ENCODE results near the gene BRME1. TPM values are rescaled to one million over a fixed set of nuclear protein-coding genes. Genes with fewer than 3 reads are reported as not detected.

The BRME1 gene
- polyA plus RNA-seq, 1 donor (not counting 4 experiments of a cell fraction or from before 2014, with no cell fraction given) = 0.22 TPM

DNA sequence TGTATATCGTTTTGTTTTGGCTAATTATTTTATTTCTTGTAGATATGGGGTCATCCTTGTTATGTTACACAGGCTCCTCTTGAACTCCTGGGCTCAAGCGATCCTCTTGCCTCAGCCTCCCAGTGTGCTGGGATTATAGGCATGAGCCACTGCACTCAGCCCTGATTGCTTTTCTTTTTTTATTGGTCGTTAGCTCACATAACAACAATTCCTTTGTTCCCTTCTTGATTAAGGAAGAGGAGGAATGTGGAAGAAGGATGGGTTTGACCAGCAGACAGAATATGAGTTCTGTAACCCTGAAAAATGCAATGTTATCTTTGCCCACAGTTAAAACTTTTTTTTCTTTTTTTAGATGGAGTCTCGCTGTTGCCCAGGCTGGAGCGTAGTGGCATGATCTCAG, 11.4 kb downstream of the BRME1 start:
- no peak overlapping the region for H3K4me2 ChIP-seq (ENCODE audit: control insufficient read depth, extremely low read depth, insufficient read depth, low read depth, low read length)
- no peaks in the 10 kb centered on the region for H4K20me1 ChIP-seq (ENCODE audit: control insufficient read depth, extremely low read depth, insufficient read depth, low read length)

GRCh38 chr19:13892870-13893269, 13.0 kb downstream of the BRME1 start:
- no peaks in the 10 kb centered on the region for H4K20me1 ChIP-seq (ENCODE audit: control insufficient read depth, extremely low read depth, insufficient read depth, low read length)
- no peak overlapping the region for H3K4me2 ChIP-seq (ENCODE audit: control insufficient read depth, extremely low read depth, insufficient read depth, low read depth, low read length)
- dilution Hi-C loops (cut with MboI; ENCODE audit: extremely low pct_ligation_motif_present, low sequenced_read_pairs) = no loop called here
- H3K27me3 ChIP-seq (ENCODE audit: control insufficient read depth, extremely low read depth, insufficient read depth, low read length) = no peaks in the 10 kb centered on the region
- TF ChIP-seq, protein P1, sequence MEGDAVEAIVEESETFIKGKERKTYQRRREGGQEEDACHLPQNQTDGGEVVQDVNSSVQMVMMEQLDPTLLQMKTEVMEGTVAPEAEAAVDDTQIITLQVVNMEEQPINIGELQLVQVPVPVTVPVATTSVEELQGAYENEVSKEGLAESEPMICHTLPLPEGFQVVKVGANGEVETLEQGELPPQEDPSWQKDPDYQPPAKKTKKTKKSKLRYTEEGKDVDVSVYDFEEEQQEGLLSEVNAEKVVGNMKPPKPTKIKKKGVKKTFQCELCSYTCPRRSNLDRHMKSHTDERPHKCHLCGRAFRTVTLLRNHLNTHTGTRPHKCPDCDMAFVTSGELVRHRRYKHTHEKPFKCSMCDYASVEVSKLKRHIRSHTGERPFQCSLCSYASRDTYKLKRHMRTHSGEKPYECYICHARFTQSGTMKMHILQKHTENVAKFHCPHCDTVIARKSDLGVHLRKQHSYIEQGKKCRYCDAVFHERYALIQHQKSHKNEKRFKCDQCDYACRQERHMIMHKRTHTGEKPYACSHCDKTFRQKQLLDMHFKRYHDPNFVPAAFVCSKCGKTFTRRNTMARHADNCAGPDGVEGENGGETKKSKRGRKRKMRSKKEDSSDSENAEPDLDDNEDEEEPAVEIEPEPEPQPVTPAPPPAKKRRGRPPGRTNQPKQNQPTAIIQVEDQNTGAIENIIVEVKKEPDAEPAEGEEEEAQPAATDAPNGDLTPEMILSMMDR (optimal IDR thresholded peaks at IDR 0.05 in 1 of 3, IDR thresholded peaks at IDR 0.05 in 1 of 3, conservative IDR thresholded peaks at IDR 0.05 in 1 of 3; ENCODE audit: extremely low read depth in 1 of 3, insufficient read depth in 2 of 3, low read length in 3 of 3) = no peak
- TF ChIP-seq EZH2 (IDR thresholded peaks at IDR 0.05; ENCODE audit: low read length) = no peak
- no peaks in the 10 kb centered on the region for H3K79me2 ChIP-seq (ENCODE audit: control insufficient read depth, insufficient read depth, low read length)
- H3K9me3 ChIP-seq (ENCODE audit: control insufficient read depth, low read depth, low read length) = no peaks in the 10 kb centered on the region
- DNase-seq (ENCODE audit: low read depth, low spot score) = no peak
- H3K27ac ChIP-seq (ENCODE audit: control insufficient read depth, insufficient read depth, low read length) = no peak overlapping the region
- H2AFZ ChIP-seq (ENCODE audit: control insufficient read depth, low read length) = no peak overlapping the region
- H3K4me1 ChIP-seq (ENCODE audit: control insufficient read depth, extremely low read depth, insufficient read depth, low read length) = peaks cover 6% of the 10 kb centered on the region
- H3K36me3 ChIP-seq (ENCODE audit: control insufficient read depth in 2 of 2, extremely low read depth in 1 of 2, insufficient read depth in 2 of 2, low read length in 2 of 2) = no peaks in the 10 kb centered on the region
- H3K9ac ChIP-seq (ENCODE audit: control insufficient read depth, extremely low read depth, insufficient read depth, low read length) = no peak overlapping the region
- no peak for FAIRE-seq
- H3K9me1 ChIP-seq (ENCODE audit: control insufficient read depth, extremely low read depth, insufficient read depth, low read length) = no peaks in the 10 kb centered on the region
- no peak overlapping the region for H3K4me3 ChIP-seq (ENCODE audit: control insufficient read depth in 2 of 3, extremely low read depth in 1 of 3, insufficient read depth in 2 of 3, low read depth in 1 of 3, low read length in 3 of 3)

More for the DNA sequence above, 11.4 kb downstream of the BRME1 start:
- DNase-seq (ENCODE audit: low read depth, low spot score) (no peak), FAIRE-seq (no peak)
- no peaks in the 10 kb centered on the region for H3K9me3 ChIP-seq (ENCODE audit: control insufficient read depth, low read depth, low read length)
- H3K9ac ChIP-seq (ENCODE audit: control insufficient read depth, extremely low read depth, insufficient read depth, low read length) = no peak overlapping the region
- no peaks in the 10 kb centered on the region for H3K27me3 ChIP-seq (ENCODE audit: control insufficient read depth, extremely low read depth, insufficient read depth, low read length)
- H3K4me3 ChIP-seq (ENCODE audit: control insufficient read depth in 2 of 3, extremely low read depth in 1 of 3, insufficient read depth in 2 of 3, low read depth in 1 of 3, low read length in 3 of 3) = no peak overlapping the region
- H3K27ac ChIP-seq (ENCODE audit: control insufficient read depth, insufficient read depth, low read length) = no peak overlapping the region
- H2AFZ ChIP-seq (ENCODE audit: control insufficient read depth, low read length) = no peak overlapping the region
- dilution Hi-C loops (cut with MboI; ENCODE audit: extremely low pct_ligation_motif_present, low sequenced_read_pairs) = no loop called here
- H3K4me1 ChIP-seq (ENCODE audit: control insufficient read depth, extremely low read depth, insufficient read depth, low read length) = no peaks in the 10 kb centered on the region
- TF ChIP-seq, protein P1 (optimal IDR thresholded peaks at IDR 0.05 in 1 of 3, IDR thresholded peaks at IDR 0.05 in 1 of 3, conservative IDR thresholded peaks at IDR 0.05 in 1 of 3; ENCODE audit: extremely low read depth in 1 of 3, insufficient read depth in 2 of 3, low read length in 3 of 3) = no peak
- TF ChIP-seq EZH2 (IDR thresholded peaks at IDR 0.05; ENCODE audit: low read length) = no peak
- H3K36me3 ChIP-seq (ENCODE audit: control insufficient read depth in 2 of 2, extremely low read depth in 1 of 2, insufficient read depth in 2 of 2, low read length in 2 of 2) = no peaks in the 10 kb centered on the region
- H3K79me2 ChIP-seq (ENCODE audit: control insufficient read depth, insufficient read depth, low read length) = no peaks in the 10 kb centered on the region
- H3K9me1 ChIP-seq (ENCODE audit: control insufficient read depth, extremely low read depth, insufficient read depth, low read length) = no peaks in the 10 kb centered on the region
